Astrocyte (in vitro differentiated cells and primary cell): Measurements from ENCODE around the gene DNLZ. TPM values are rescaled to one million over a fixed set of nuclear protein-coding genes. Genes with fewer than 3 reads are reported as not detected.

Experiments used
- DNase-seq: peaks from one replicate; pipeline ENCODE4 v3.0.0-alpha.2; 2010; ENCODE audit warnings: low read depth
- FAIRE-seq: peaks from 2 replicates; lab custom pipeline; 2011; peaks lifted over from hg19 to GRCh38; lab: Jason Lieb, UNC
- H2AFZ ChIP-seq: 2 replicates; pipeline ENCODE4 v1.6.0; 2012; ENCODE audit warnings: low read depth, low read length, inconsistent platforms
- H3K27ac ChIP-seq: 2 replicates; pipeline ENCODE4 v1.5.1; 2011; ENCODE audit warnings: low read depth, low read length, inconsistent platforms
- H3K27me3 ChIP-seq: 2 replicates; pipeline ENCODE4 v1.6.0; 2011; ENCODE audit warnings: low read length, inconsistent platforms; ENCODE audit not compliant: insufficient read depth
- H3K36me3 ChIP-seq: 2 replicates; pipeline ENCODE4 v1.5.1; 2011; ENCODE audit warnings: low read length, inconsistent platforms; ENCODE audit not compliant: insufficient read depth
- H3K4me1 ChIP-seq: 2 replicates; pipeline ENCODE4 v1.5.1; 2011; ENCODE audit warnings: low read length, inconsistent platforms; ENCODE audit not compliant: insufficient read depth
- H3K4me2 ChIP-seq: 2 replicates; pipeline ENCODE4 v1.6.0; 2012; ENCODE audit warnings: low read length, inconsistent platforms
- H3K4me3 ChIP-seq: 2 replicates; pipeline ENCODE4 v1.5.1; 2011; ENCODE audit warnings: low read depth, mild to moderate bottlenecking, low read length, inconsistent platforms; ENCODE audit not compliant: insufficient read depth
- H3K79me2 ChIP-seq: 2 replicates; pipeline ENCODE4 v1.6.0; 2012; ENCODE audit warnings: mild to moderate bottlenecking, low read length, inconsistent platforms; ENCODE audit not compliant: insufficient read depth
- H3K9ac ChIP-seq: 2 replicates; pipeline ENCODE4 v1.6.0; 2012; ENCODE audit warnings: mild to moderate bottlenecking, low read length, inconsistent platforms
- H3K9me3 ChIP-seq: 2 replicates; pipeline ENCODE4 v1.5.1; 2012; ENCODE audit warnings: low read depth, mild to moderate bottlenecking, low read length, inconsistent platforms; ENCODE audit not compliant: insufficient read depth
- H4K20me1 ChIP-seq: 2 replicates; pipeline ENCODE4 v1.6.0; 2012; ENCODE audit warnings: low read length, inconsistent platforms; ENCODE audit not compliant: insufficient read depth
- H3K27ac Mint-ChIP-seq: one replicate; pipeline ENCODE4 v1.8.0; 2021; ENCODE audit warnings: mild to moderate bottlenecking, mixed read lengths; ENCODE audit not compliant: unreplicated experiment
- H3K27me3 Mint-ChIP-seq: one replicate; pipeline ENCODE4 v1.8.0; 2021; ENCODE audit warnings: low read depth, mixed read lengths; ENCODE audit not compliant: unreplicated experiment
- H3K36me3 Mint-ChIP-seq: one replicate; pipeline ENCODE4 v1.8.0; 2021; ENCODE audit warnings: low read depth, mixed read lengths; ENCODE audit not compliant: unreplicated experiment
- H3K4me1 Mint-ChIP-seq: one replicate; pipeline ENCODE4 v1.8.0; 2021; ENCODE audit warnings: low read depth, mixed read lengths; ENCODE audit not compliant: unreplicated experiment
- H3K4me3 Mint-ChIP-seq: one replicate; pipeline ENCODE4 v1.8.0; 2021; ENCODE audit warnings: mild to moderate bottlenecking, moderate library complexity, mixed read lengths; ENCODE audit not compliant: unreplicated experiment
- H3K9me3 Mint-ChIP-seq: one replicate; pipeline ENCODE4 v1.8.0; 2021; ENCODE audit warnings: mild to moderate bottlenecking, mixed read lengths; ENCODE audit not compliant: unreplicated experiment
- EZH2 ChIP-seq: IDR thresholded peaks from 2 replicates; pipeline ENCODE4 v1.6.1; 2012; ENCODE audit warnings: mild to moderate bottlenecking, low read length, inconsistent platforms; ENCODE audit not compliant: insufficient read depth
- total RNA-seq: library from RNA; stranded (reverse); gene quantifications from 2 replicates; pipeline ENCODE4 v1.2.1, GENCODE V29; 2021
- TF ChIP-seq, protein P1 (sequence below): IDR thresholded peaks from 2 replicates; pipeline ENCODE4 v1.5.1; 2011; ENCODE audit warnings: low read depth, mild to moderate bottlenecking, inconsistent platforms, low read length, moderate library complexity; ENCODE audit not compliant: insufficient read depth

Gene DNLZ
- total RNA-seq, 1 donor from 2014 or later, result 17.4 TPM

DNA sequence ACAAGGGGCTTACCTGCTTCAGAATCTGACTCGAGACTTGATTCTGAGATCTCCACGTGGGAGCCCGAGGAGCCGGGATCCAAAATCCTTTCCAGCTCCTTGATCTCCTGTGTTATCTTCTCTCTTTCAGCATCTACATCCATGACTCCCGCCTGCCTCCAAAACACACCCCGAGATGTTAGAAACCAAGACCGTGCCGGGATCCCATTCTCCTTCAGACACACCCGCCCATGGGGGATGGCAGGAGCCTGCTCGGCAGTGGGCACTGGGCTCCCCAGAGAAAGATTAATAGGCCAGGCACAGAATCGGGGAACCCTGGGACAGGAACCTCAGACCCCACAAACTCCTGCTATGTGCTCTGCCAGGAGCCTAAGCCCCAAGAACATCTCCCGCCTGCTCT, 34.7 kb upstream of the DNLZ start:
- DNase-seq (no peak), FAIRE-seq (no peak)
- peaks cover 22% of the 10 kb centered on the region for H3K36me3 ChIP-seq
- H3K9me3 ChIP-seq, result no peaks in the 10 kb centered on the region
- H3K4me2 ChIP-seq, result peak overlapping the region; percentile 99
- no peaks in the 10 kb centered on the region for H3K27me3 ChIP-seq
- H3K27ac Mint-ChIP-seq, result peak overlapping the region; percentile 24
- H2AFZ ChIP-seq, result no peak overlapping the region
- H3K79me2 ChIP-seq, result peaks cover 40% of the 10 kb centered on the region
- peak overlapping the region; percentile 96 for H3K4me3 Mint-ChIP-seq
- H3K4me1 ChIP-seq, result peaks cover 15% of the 10 kb centered on the region
- no peak overlapping the region for H3K4me3 ChIP-seq
- no peak overlapping the region for H3K27ac ChIP-seq
- no peaks in the 10 kb centered on the region for H3K9me3 Mint-ChIP-seq
- no peaks in the 10 kb centered on the region for H3K27me3 Mint-ChIP-seq
- peaks cover 35% of the 10 kb centered on the region for H4K20me1 ChIP-seq
- peak overlapping the region; percentile 91 for H3K9ac ChIP-seq
- H3K36me3 Mint-ChIP-seq, result peaks cover 14% of the 10 kb centered on the region
- no peak for TF ChIP-seq EZH2
- TF ChIP-seq, protein P1, sequence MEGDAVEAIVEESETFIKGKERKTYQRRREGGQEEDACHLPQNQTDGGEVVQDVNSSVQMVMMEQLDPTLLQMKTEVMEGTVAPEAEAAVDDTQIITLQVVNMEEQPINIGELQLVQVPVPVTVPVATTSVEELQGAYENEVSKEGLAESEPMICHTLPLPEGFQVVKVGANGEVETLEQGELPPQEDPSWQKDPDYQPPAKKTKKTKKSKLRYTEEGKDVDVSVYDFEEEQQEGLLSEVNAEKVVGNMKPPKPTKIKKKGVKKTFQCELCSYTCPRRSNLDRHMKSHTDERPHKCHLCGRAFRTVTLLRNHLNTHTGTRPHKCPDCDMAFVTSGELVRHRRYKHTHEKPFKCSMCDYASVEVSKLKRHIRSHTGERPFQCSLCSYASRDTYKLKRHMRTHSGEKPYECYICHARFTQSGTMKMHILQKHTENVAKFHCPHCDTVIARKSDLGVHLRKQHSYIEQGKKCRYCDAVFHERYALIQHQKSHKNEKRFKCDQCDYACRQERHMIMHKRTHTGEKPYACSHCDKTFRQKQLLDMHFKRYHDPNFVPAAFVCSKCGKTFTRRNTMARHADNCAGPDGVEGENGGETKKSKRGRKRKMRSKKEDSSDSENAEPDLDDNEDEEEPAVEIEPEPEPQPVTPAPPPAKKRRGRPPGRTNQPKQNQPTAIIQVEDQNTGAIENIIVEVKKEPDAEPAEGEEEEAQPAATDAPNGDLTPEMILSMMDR, result no peak
- peaks cover 9% of the 10 kb centered on the region for H3K4me1 Mint-ChIP-seq

DNA sequence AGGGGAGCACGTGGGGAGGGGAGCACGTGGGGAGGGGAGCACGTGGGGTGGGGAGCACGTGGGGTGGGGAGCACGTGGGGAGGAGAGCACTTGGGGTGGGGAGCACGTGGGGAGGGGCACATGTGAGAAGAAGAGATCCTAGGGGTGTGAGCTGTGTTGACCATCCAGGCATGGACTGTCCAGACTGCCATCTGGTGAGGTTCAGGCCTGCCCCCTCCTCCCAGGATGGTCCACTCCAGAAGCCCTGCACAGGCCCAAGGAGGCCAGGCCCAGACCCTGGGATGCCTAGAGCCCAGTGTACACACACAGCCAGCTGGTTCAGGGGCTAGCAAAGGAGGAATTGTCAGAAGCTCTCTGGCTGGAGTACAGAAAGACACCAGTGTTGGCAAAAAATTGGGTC, 34.1 kb upstream of the DNLZ start:
- Histone ChIP-seq H4K20me1 (peaks cover 38% of the 10 kb centered on the region), H3K9me3 (no peaks in the 10 kb centered on the region), H3K79me2 (peaks cover 40% of the 10 kb centered on the region), H3K4me1 (peaks cover 15% of the 10 kb centered on the region), H3K9ac (no peak overlapping the region), H3K27me3 (no peaks in the 10 kb centered on the region), H3K4me2 (no peak overlapping the region), H3K27ac (no peak overlapping the region), H2AFZ (no peak overlapping the region), H3K36me3 (peaks cover 22% of the 10 kb centered on the region), H3K4me3 (no peak overlapping the region)
- DNase-seq (no peak), FAIRE-seq (no peak)
- H3K36me3 Mint-ChIP-seq, result peaks cover 14% of the 10 kb centered on the region
- TF ChIP-seq, protein P1, result no peak
- no peak for TF ChIP-seq EZH2
- no peaks in the 10 kb centered on the region for H3K9me3 Mint-ChIP-seq
- H3K4me1 Mint-ChIP-seq, result peaks cover 9% of the 10 kb centered on the region
- H3K4me3 Mint-ChIP-seq, result no peak overlapping the region
- H3K27ac Mint-ChIP-seq, result no peak overlapping the region
- no peaks in the 10 kb centered on the region for H3K27me3 Mint-ChIP-seq

DNA sequence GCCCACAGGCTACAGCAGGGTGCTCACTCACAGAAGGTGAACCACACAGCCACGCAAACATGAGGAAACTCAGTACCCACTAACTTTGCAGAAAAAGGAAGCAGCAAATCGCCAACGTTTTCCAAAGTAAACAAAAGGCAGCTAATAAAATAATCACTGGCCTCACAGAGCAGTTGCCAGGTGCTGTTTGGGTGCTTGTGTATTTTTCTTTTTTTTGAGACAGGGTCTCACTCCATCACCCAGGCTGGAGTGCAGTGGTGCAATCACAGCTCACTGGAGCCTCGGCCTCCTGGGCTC, 32.6 kb upstream of the DNLZ start:
- Mint-ChIP-seq H3K4me1 (peaks cover 9% of the 10 kb centered on the region), H3K27me3 (no peaks in the 10 kb centered on the region), H3K9me3 (no peaks in the 10 kb centered on the region), H3K4me3 (no peak overlapping the region), H3K36me3 (peaks cover 17% of the 10 kb centered on the region), H3K27ac (no peak overlapping the region)
- peaks cover 40% of the 10 kb centered on the region for H3K79me2 ChIP-seq
- no peak overlapping the region for H3K4me2 ChIP-seq
- peaks cover 15% of the 10 kb centered on the region for H3K4me1 ChIP-seq
- no peak overlapping the region for H3K9ac ChIP-seq
- no peak overlapping the region for H3K27ac ChIP-seq
- TF ChIP-seq, protein P1, result no peak
- no peak for TF ChIP-seq EZH2
- no peaks in the 10 kb centered on the region for H3K27me3 ChIP-seq
- H2AFZ ChIP-seq, result no peak overlapping the region
- FAIRE-seq, result no peak
- no peaks in the 10 kb centered on the region for H3K9me3 ChIP-seq
- H3K36me3 ChIP-seq, result peaks cover 25% of the 10 kb centered on the region
- peaks cover 47% of the 10 kb centered on the region for H4K20me1 ChIP-seq
- no peak overlapping the region for H3K4me3 ChIP-seq
- DNase-seq, result no peak
